Vagina (tissue), 2 donors: Measurements from ENCODE around the gene PSMD1. TPM values are rescaled to one million over a fixed set of nuclear protein-coding genes. Genes with fewer than 3 reads are reported as not detected.
"Not testable (repeated sequence)": the region's sequence is repeated elsewhere in the genome, so short reads cannot be mapped to it uniquely, and the experiment has no call there.

ENCODE experiments used
- DNase-seq, 2 donors: peaks; one replicate each; pipeline ENCODE4 v3.0.0-alpha.2; 2017; ENCODE audit errors: extremely low spot score in 2 of 2
- H3K27ac ChIP-seq: fragments of 200-600 bp; sonication (generic); one replicate; pipeline ENCODE4 v1.5.1; 2019
- H3K27me3 ChIP-seq: fragments of 200-600 bp; sonication (generic); one replicate; pipeline ENCODE4 v1.5.1; 2019
- H3K36me3 ChIP-seq, 2 donors: fragments of 200-600 bp; sonication (generic); one replicate each; pipeline ENCODE4 v1.5.1; 2017 to 2019
- H3K4me1 ChIP-seq: fragments of 200-600 bp; sonication (generic); one replicate; pipeline ENCODE4 v1.5.1; 2019
- H3K4me3 ChIP-seq, 2 donors: fragments of 200-600 bp; sonication (generic); 1 replicate in 1 of 2; 2 replicates in 1 of 2; pipeline ENCODE4 v1.5.1; 2016 to 2019
- H3K9me3 ChIP-seq: fragments of 200-600 bp; sonication (generic); one replicate; pipeline ENCODE4 v1.5.1; 2019
- POLR2A ChIP-seq, 2 donors: fragments of 450-650 bp; IDR thresholded peaks; one replicate each; pipeline ENCODE4 v1.6.1; 2017; ENCODE audit warnings: antibody characterized with exemption in 2 of 2, mild to moderate bottlenecking in 2 of 2, moderate library complexity in 2 of 2
- POLR2AphosphoS5 ChIP-seq, 2 donors: sonication (generic); formaldehyde crosslinking; IDR thresholded peaks; one replicate each; pipeline ENCODE4 v1.9.0; 2017; ENCODE audit warnings: antibody characterized with exemption in 2 of 2, mild to moderate bottlenecking in 2 of 2, low read depth in 1 of 2; ENCODE audit not compliant: insufficient read depth in 1 of 2
- intact Hi-C: fragments of 100-400 bp; cut with DNase I; formaldehyde crosslinking; loops from one replicate; pipeline ENCODE4 v1.15.1; 2023
- total RNA-seq: library from RNA; depleted of rRNA; stranded (reverse); fragments of >200 nt; gene quantifications from one replicate; pipeline ENCODE4 v1.2.3, GENCODE V29; 2016
- TF ChIP-seq, protein P1 (sequence below), 3 experiments: fragments of 450-650 bp in 2 of 3; fragments of 200-600 bp in 1 of 3; sonication (generic) in 1 of 3; IDR thresholded peaks; one replicate each; pipeline ENCODE4 v1.5.1; 2017 to 2019; ENCODE audit warnings: antibody characterized with exemption in 3 of 3, mild to moderate bottlenecking in 2 of 3, moderate library complexity in 2 of 3

Gene PSMD1
- total RNA-seq, 1 donor from 2014 or later, result 40.5 TPM

DNA sequence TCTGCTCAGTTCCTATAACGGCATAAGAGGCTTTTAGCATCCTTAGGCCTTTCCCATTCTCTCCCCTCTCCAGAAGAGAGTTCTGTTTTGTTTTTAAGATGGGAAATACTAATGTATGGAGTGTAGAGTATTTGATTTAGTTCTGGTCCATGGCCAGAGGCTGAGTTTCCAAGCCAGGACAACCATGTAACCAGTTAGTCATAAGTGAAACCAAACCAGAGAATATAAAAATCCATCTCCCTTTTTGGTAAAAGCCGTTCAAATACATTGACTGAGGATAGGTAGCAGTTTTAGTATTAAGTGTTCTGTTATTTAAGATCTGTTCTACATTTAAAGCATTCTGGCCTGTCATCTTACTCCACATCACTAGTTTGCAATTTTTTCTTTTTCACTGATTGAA is 3.1 kb downstream of the PSMD1 start:
- DNase-seq, result no peak
- no peaks in the 10 kb centered on the region for H3K27me3 ChIP-seq
- TF ChIP-seq POLR2AphosphoS5 (IDR thresholded peaks at IDR 0.05; ENCODE audit: insufficient read depth in 1 of 2, low read depth in 1 of 2) (no peak), POLR2A (IDR thresholded peaks at IDR 0.05) (no peak)
- TF ChIP-seq, protein P1, sequence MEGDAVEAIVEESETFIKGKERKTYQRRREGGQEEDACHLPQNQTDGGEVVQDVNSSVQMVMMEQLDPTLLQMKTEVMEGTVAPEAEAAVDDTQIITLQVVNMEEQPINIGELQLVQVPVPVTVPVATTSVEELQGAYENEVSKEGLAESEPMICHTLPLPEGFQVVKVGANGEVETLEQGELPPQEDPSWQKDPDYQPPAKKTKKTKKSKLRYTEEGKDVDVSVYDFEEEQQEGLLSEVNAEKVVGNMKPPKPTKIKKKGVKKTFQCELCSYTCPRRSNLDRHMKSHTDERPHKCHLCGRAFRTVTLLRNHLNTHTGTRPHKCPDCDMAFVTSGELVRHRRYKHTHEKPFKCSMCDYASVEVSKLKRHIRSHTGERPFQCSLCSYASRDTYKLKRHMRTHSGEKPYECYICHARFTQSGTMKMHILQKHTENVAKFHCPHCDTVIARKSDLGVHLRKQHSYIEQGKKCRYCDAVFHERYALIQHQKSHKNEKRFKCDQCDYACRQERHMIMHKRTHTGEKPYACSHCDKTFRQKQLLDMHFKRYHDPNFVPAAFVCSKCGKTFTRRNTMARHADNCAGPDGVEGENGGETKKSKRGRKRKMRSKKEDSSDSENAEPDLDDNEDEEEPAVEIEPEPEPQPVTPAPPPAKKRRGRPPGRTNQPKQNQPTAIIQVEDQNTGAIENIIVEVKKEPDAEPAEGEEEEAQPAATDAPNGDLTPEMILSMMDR (IDR thresholded peaks at IDR 0.05), result no peak
- no peak overlapping the region for H3K27ac ChIP-seq
- no peak overlapping the region for H3K4me3 ChIP-seq
- intact Hi-C loops, result no loop called here
- no peaks in the 10 kb centered on the region for H3K9me3 ChIP-seq
- H3K4me1 ChIP-seq, result peaks cover 29% of the 10 kb centered on the region
- peaks cover 2 to 25% of the 10 kb centered on the region in 2 donors for H3K36me3 ChIP-seq

DNA sequence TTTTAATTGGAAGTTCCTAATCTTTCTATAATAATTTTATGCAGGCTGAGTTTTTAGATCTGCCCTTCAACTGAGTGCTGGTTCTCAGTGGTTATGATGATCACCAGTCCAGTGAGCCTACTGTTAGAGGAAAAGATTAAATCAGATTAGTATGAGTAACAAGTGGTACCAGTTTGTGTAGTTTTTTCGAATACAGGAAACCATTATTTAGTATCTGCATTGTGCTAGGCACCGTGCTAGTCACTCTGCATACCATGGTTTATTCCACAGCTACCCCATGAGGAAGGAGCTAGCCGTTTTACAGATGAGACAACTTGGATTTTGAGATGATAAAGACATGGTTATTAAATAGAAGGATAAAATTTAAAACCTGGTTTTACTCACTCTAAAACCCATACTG is 6.1 kb downstream of the PSMD1 start:
- H3K4me3 ChIP-seq, result no peak overlapping the region
- intact Hi-C loops, result no loop called here
- no peaks in the 10 kb centered on the region for H3K27me3 ChIP-seq
- no peak for DNase-seq
- TF ChIP-seq POLR2AphosphoS5 (IDR thresholded peaks at IDR 0.05; ENCODE audit: insufficient read depth in 1 of 2, low read depth in 1 of 2) (no peak), POLR2A (IDR thresholded peaks at IDR 0.05) (no peak)
- TF ChIP-seq, protein P1 (IDR thresholded peaks at IDR 0.05), result no peak
- H3K27ac ChIP-seq, result no peak overlapping the region
- peaks cover 4 to 50% of the 10 kb centered on the region in 2 donors for H3K36me3 ChIP-seq
- H3K4me1 ChIP-seq, result peaks cover 24% of the 10 kb centered on the region
- no peaks in the 10 kb centered on the region for H3K9me3 ChIP-seq

DNA sequence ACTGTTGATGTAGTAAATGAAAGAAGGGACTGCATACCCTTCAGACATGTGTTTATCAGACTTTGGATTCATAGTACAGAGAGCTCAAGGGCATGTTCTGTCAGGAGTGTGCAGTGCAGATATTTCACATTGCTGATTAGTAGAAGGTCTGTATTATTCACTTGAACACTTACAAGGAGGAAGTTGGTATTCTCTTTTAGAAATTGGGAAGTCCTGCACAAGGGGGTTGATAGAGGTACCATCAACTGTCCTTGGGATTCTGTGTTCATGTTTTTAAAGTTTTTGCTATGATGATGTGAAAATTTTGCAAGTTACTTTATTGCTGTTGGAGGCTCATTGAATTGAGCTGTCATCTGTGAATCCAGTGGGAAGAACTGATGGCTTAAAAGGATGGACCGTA is 6.7 kb downstream of the PSMD1 start:
- Histone ChIP-seq H3K9me3 (no peaks in the 10 kb centered on the region), H3K27ac (no peak overlapping the region), H3K36me3 (peaks cover 4 to 56% of the 10 kb centered on the region in 2 donors), H3K27me3 (no peaks in the 10 kb centered on the region), H3K4me3 (no peak overlapping the region), H3K4me1 (peaks cover 18% of the 10 kb centered on the region)
- intact Hi-C loops, result no loop called here
- DNase-seq, result no peak
- TF ChIP-seq, protein P1 (IDR thresholded peaks at IDR 0.05), result no peak
- no peak for TF ChIP-seq POLR2AphosphoS5 (IDR thresholded peaks at IDR 0.05; ENCODE audit: insufficient read depth in 1 of 2, low read depth in 1 of 2)
- TF ChIP-seq POLR2A (IDR thresholded peaks at IDR 0.05), result no peak

DNA sequence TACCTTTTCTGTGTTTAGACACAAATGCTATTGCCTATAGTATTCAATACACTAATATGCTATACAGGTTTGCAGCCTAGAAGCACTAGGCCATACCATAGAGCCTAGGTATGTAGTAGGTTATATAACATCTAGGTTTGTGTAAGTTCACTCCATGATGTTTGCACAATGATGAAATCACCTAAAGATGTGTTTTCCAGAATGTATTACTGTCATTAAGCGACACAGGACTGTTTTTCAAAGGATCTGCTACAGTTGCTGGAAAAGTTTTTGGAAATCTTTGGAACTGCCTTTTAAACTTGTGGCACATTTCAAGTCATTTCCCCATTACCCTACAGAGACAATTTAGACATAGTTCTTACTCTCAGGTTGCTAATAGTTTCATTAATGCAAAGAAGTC is 9.3 kb downstream of the PSMD1 start:
- intact Hi-C loops, result no loop called here
- no peak overlapping the region for H3K4me3 ChIP-seq
- no peak overlapping the region for H3K27ac ChIP-seq
- H3K4me1 ChIP-seq, result no peaks in the 10 kb centered on the region
- peaks cover 4 to 81% of the 10 kb centered on the region in 2 donors for H3K36me3 ChIP-seq
- TF ChIP-seq POLR2AphosphoS5 (IDR thresholded peaks at IDR 0.05; ENCODE audit: insufficient read depth in 1 of 2, low read depth in 1 of 2) (no peak), POLR2A (IDR thresholded peaks at IDR 0.05) (no peak)
- TF ChIP-seq, protein P1 (IDR thresholded peaks at IDR 0.05), result no peak
- no peak for DNase-seq
- H3K9me3 ChIP-seq, result no peaks in the 10 kb centered on the region
- no peaks in the 10 kb centered on the region for H3K27me3 ChIP-seq

DNA sequence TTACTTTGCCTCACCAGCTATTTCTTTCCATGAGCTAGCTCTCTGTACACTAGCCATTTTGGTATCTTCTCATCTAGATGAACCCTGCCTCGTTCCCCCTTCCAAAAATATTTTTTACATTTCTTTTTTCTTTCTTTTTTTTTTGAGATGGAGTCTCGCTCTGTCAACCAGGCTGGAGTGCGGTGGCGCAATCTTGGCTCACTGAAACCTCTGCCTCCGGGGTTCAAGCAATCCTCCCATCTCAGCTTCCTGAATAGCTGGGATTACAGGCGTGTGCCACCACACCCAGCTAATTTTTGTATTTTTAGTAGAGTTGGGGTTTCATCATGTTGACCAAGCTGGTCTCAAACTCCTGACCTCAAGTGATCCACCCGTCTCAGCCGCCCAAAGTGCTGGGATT is 10.9 kb downstream of the PSMD1 start:
- H3K36me3 ChIP-seq, result peaks cover 4 to 76% of the 10 kb centered on the region in 2 donors
- H3K9me3 ChIP-seq, H3K27me3 ChIP-seq, DNase-seq, H3K4me1 ChIP-seq, intact Hi-C loops, H3K4me3 ChIP-seq, H3K27ac ChIP-seq: not testable (repeated sequence)
